IMR-90 (cell line): Measurements from ENCODE around the gene BHLHE23. TPM values are rescaled to one million over a fixed set of nuclear protein-coding genes. Genes with fewer than 3 reads are reported as not detected.

Experiments used
- ATAC-seq: fragments of 200-7000 bp; cut with Tn5 transposase; 2 replicates; pipeline ENCODE4 v1.9.1; 2020; ENCODE audit warnings: low read depth, mild to moderate bottlenecking, moderate library complexity
- BruUV-seq: library from RNA; stranded (reverse); fragments of 400-500 nt; replicated peaks from 2 replicates; lab custom pipeline; 2021; lab: Mats Ljungman, UMichigan
- CTCF ChIA-PET: fragments of 300-600 bp; formaldehyde crosslinking; extraction: SDS; loops from one replicate; lab custom pipeline; 2021; ENCODE audit warnings: antibody characterized with exemption; lab: Yijun Ruan, JAX
- POLR2A ChIA-PET: fragments of 300-600 bp; sonication (Branson Sonifier 250); formaldehyde crosslinking; loops from one replicate; lab custom pipeline; 2022; ENCODE audit warnings: antibody characterized with exemption; ENCODE audit not compliant: unreplicated experiment; lab: Charles Lee
- DNase-seq: peaks from one replicate; pipeline ENCODE4 v3.0.0; 2013
- H2AFZ ChIP-seq: replicated peaks from 2 replicates; pipeline ENCODE3; 2013; ENCODE audit warnings: low read length, mild to moderate bottlenecking; ENCODE audit not compliant: poor library complexity
- H2AK5ac ChIP-seq: 2 replicates; pipeline ENCODE4 v1.6.1; 2013; ENCODE audit warnings: low read depth, low read length, inconsistent platforms
- H2AK9ac ChIP-seq: replicated peaks from 2 replicates; pipeline ENCODE3; 2013; ENCODE audit warnings: mild to moderate bottlenecking, low read depth, low read length, moderate library complexity; ENCODE audit not compliant: poor library complexity
- H2BK120ac ChIP-seq: 2 replicates; pipeline ENCODE4 v1.6.1; 2013; ENCODE audit warnings: low read depth, low read length, inconsistent platforms
- H2BK15ac ChIP-seq: 3 replicates; pipeline ENCODE4 v1.6.1; 2013; ENCODE audit warnings: low read depth, low read length, inconsistent platforms
- H2BK20ac ChIP-seq: 2 replicates; pipeline ENCODE4 v1.6.1; 2013; ENCODE audit warnings: low read depth, mild to moderate bottlenecking, inconsistent platforms, low read length, moderate library complexity
- H2BK5ac ChIP-seq: 2 replicates; pipeline ENCODE4 v1.6.1; 2013; ENCODE audit warnings: mild to moderate bottlenecking, low read depth, low read length, inconsistent platforms; ENCODE audit not compliant: poor library complexity, severe bottlenecking
- H3K14ac ChIP-seq: replicated peaks from 2 replicates; pipeline ENCODE4 v1.6.1; 2013; ENCODE audit warnings: low read depth, low read length, inconsistent platforms
- H3K18ac ChIP-seq: 2 replicates; pipeline ENCODE4 v1.6.1; 2013; ENCODE audit warnings: low read depth, low read length, control low read depth
- H3K23ac ChIP-seq: 2 replicates; pipeline ENCODE4 v1.6.1; 2013; ENCODE audit warnings: low read depth, low read length, inconsistent platforms
- H3K27ac ChIP-seq: 2 replicates; pipeline ENCODE4 v1.5.1; 2013; ENCODE audit warnings: mild to moderate bottlenecking, control low read depth, low read length; ENCODE audit not compliant: insufficient read depth
- H3K27me3 ChIP-seq: 2 replicates; pipeline ENCODE4 v1.6.1; 2013; ENCODE audit warnings: low read length; ENCODE audit not compliant: control insufficient read depth, insufficient read depth
- H3K36me3 ChIP-seq: 2 replicates; pipeline ENCODE4 v1.6.1; 2013; ENCODE audit warnings: low read length, mixed read lengths; ENCODE audit not compliant: control insufficient read depth, insufficient read depth
- H3K4ac ChIP-seq: 2 replicates; pipeline ENCODE4 v1.6.1; 2013; ENCODE audit warnings: low read depth, low read length, inconsistent platforms
- H3K4me1 ChIP-seq: 2 replicates; pipeline ENCODE4 v1.6.1; 2013; ENCODE audit warnings: low read length, mixed read lengths; ENCODE audit not compliant: control insufficient read depth, insufficient read depth
- H3K4me2 ChIP-seq: 2 replicates; pipeline ENCODE4 v1.6.1; 2013; ENCODE audit warnings: low read depth, mild to moderate bottlenecking, control low read depth, low read length, moderate library complexity
- H3K4me3 ChIP-seq: 2 replicates; pipeline ENCODE4 v1.5.1; 2013; ENCODE audit warnings: low read depth, mild to moderate bottlenecking, control low read depth, low read length, moderate library complexity; ENCODE audit not compliant: insufficient read depth
- H3K56ac ChIP-seq: 2 replicates; pipeline ENCODE4 v1.6.1; 2013; ENCODE audit warnings: low read length, inconsistent platforms; ENCODE audit not compliant: insufficient read depth; ENCODE audit errors: extremely low read depth
- H3K79me1 ChIP-seq, 2 experiments: 2 replicates each; pipeline ENCODE4 v1.6.1; 2013; ENCODE audit warnings: low read length in 2 of 2, inconsistent platforms in 1 of 2, low read depth in 1 of 2
- H3K9ac ChIP-seq: 2 replicates; pipeline ENCODE4 v1.6.1; 2013; ENCODE audit warnings: low read depth, low read length, control low read depth
- H3K9me1 ChIP-seq: 2 replicates; pipeline ENCODE4 v1.6.1; 2013; ENCODE audit warnings: low read length, inconsistent platforms; ENCODE audit not compliant: insufficient read depth
- H3K9me3 ChIP-seq: 2 replicates; pipeline ENCODE4 v1.6.1; 2013; ENCODE audit warnings: low read length; ENCODE audit not compliant: control insufficient read depth, insufficient read depth
- H4K20me1 ChIP-seq: 2 replicates; pipeline ENCODE4 v1.6.1; 2013; ENCODE audit warnings: low read length, inconsistent platforms; ENCODE audit not compliant: insufficient read depth
- H4K5ac ChIP-seq: 2 replicates; pipeline ENCODE4 v1.6.1; 2013; ENCODE audit warnings: mild to moderate bottlenecking, low read depth, low read length, control low read depth
- H4K8ac ChIP-seq, 2 experiments: 2 replicates each; pipeline ENCODE4 v1.6.1; 2013; ENCODE audit warnings: low read depth in 2 of 2, low read length in 2 of 2, control low read depth in 1 of 2, inconsistent platforms in 1 of 2
- H4K91ac ChIP-seq: 2 replicates; pipeline ENCODE4 v1.6.1; 2013; ENCODE audit warnings: low read depth, low read length, inconsistent platforms; ENCODE audit not compliant: insufficient read depth
- NFE2L2 ChIP-seq: fragments of 150-350 bp; IDR thresholded peaks from 2 replicates; pipeline ENCODE4 v1.6.1; 2016; ENCODE audit warnings: low read depth, mild to moderate bottlenecking, low read length
- RAD21 ChIP-seq: IDR thresholded peaks from 2 replicates; pipeline ENCODE4 v1.6.1; 2012; ENCODE audit warnings: low read length, improper control_type of control experiment
- WGBS, 2 experiments: methylation state at CpG; one replicate each; pipeline versions ENCODE4 v1.1.5 to v1.1.7; 2013; ENCODE audit warnings: missing lambda C conversion rate in 2 of 2; ENCODE audit not compliant: insufficient read length in 1 of 2; ENCODE audit errors: extremely low coverage in 2 of 2; 5-methylcytosine and 5-hydroxymethylcytosine counted together
- dilution Hi-C: fragments of 300-500 bp; cut with HindIII; formaldehyde crosslinking; loops from one replicate; pipeline ENCODE4 v1.14.3; 2018; ENCODE audit warnings: low sequenced_read_pairs; ENCODE audit not compliant: unreplicated experiment
- in situ Hi-C: fragments of 300-500 bp; cut with MboI; formaldehyde crosslinking; loops from 3 replicates; pipeline ENCODE4 v1.14.3; 2019; ENCODE audit warnings: low sequenced_read_pairs, inconsistent platforms, mixed read lengths
- intact Hi-C: fragments of 100-400 bp; cut with micrococcal nuclease; formaldehyde crosslinking; loops from 2 replicates; pipeline ENCODE4 v1.10.0; 2022
- polyA plus RNA-seq, 3 experiments: library from polyadenylated mRNA; depleted of rRNA; stranded (reverse); fragments of >200 nt; gene quantifications; 2 replicates each; pipeline ENCODE4 v1.2.3, GENCODE V29; 2012; ENCODE audit warnings: low replicate concordance in 1 of 3
- total RNA-seq: library from RNA; depleted of rRNA; stranded (reverse); fragments of >200 nt; gene quantifications from 2 replicates; pipeline ENCODE4 v1.2.3, GENCODE V29; 2012

The BHLHE23 gene
- total and polyA plus RNA-seq, 2 of the 4 experiments (the other 2 are of a cell fraction): not detected

DNA sequence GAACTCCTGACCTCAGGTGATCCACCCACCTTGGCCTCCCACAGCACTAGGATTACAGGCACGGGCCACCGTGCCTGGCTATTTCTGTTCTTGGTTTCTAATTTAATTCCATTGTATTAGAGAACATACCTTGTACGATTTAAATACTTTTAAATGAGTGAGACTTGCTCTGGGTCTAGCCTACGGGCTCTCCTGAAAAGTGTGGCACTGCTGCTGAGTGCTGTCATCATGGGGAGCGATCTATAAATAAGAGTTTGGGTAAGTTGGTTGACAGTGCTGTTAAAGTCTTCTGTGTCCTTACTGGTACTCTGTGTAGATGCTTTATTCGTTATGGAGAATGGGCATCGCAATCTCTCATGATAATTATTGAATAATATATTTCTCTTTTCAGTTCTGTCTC, 35.0 kb upstream of the BHLHE23 start:
- Histone ChIP-seq H3K27ac (no peak overlapping the region), H4K20me1 (no peaks in the 10 kb centered on the region), H3K9me3 (no peaks in the 10 kb centered on the region), H2AFZ (no peak overlapping the region), H3K27me3 (peaks cover 35% of the 10 kb centered on the region), H3K4me1 (no peaks in the 10 kb centered on the region), H3K56ac (no peak overlapping the region), H2BK120ac (no peak overlapping the region), H3K79me1 (no peaks in the 10 kb centered on the region), H3K4me2 (no peak overlapping the region), H2AK5ac (no peak overlapping the region), H4K5ac (no peak overlapping the region), H3K36me3 (no peaks in the 10 kb centered on the region), H3K18ac (no peak overlapping the region), H3K14ac (no peak overlapping the region), H3K9me1 (no peaks in the 10 kb centered on the region), H4K8ac (no peak overlapping the region), H2BK20ac (no peak overlapping the region), H2BK5ac (no peak overlapping the region), H4K91ac (no peak overlapping the region), H2BK15ac (no peak overlapping the region), H3K4me3 (no peak overlapping the region), H2AK9ac (no peak overlapping the region), H3K4ac (no peak overlapping the region), H3K23ac (no peak overlapping the region), H3K9ac (no peak overlapping the region)
- no CpG with 5 or more reads among the region's 7 CpGs for WGBS, 2 experiments
- POLR2A ChIA-PET: no interaction called here
- CTCF ChIA-PET: no interaction called here
- no peak for ATAC-seq
- dilution Hi-C loops: no loop called here
- in situ Hi-C loops: no loop called here
- DNase-seq: no peak
- intact Hi-C loops: no loop called here
- TF ChIP-seq RAD21 (no peak), NFE2L2 (no peak)
- BruUV-seq: no TSS peak
